ENCODE results near the gene PRKCH.

GRCh38 chr14:61350427-61351270 lies 29.3 kb downstream of the PRKCH start:
- TF ChIP-seq CTCF (IDR thresholded peaks at IDR 0.05) (no peak), POLR2A (IDR thresholded peaks at IDR 0.05) (no peak), POLR2AphosphoS5 (IDR thresholded peaks at IDR 0.05; ENCODE audit: insufficient read depth in 1 of 2, low read depth in 1 of 2) (no peak)
